ENCODE data around the gene HKDC1.

Gene HKDC1

DNA sequence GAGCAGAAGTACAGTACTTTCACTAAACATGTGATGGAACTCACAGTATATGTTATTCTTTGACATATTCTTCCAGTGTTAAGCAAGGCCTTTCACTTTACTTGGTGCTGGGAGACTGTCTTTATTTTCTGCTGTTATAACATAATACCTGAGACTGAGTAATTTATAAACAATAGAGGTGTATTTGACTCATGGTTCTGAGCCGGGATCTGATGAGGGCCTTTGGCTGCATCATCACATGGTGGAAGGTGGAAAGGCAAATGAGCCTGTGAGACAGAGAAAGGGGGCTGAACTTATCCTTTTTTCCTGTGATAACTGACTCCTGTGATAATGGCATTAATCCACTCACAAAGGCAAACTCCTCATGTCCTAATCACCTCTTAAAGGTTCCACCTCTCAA, 38.7 kb upstream of the HKDC1 start:
- no peak overlapping the region for H3K27ac ChIP-seq
- TF ChIP-seq ZFX (IDR thresholded peaks at IDR 0.05; ENCODE audit: borderline replicate concordance) (no peak), CTCF (IDR thresholded peaks at IDR 0.05) (no peak)

GRCh38 chr10:69182005-69182404, 38.1 kb upstream of the HKDC1 start:
- no peak overlapping the region for H3K27ac ChIP-seq
- TF ChIP-seq ZFX (IDR thresholded peaks at IDR 0.05; ENCODE audit: borderline replicate concordance) (no peak), CTCF (IDR thresholded peaks at IDR 0.05) (no peak)

DNA sequence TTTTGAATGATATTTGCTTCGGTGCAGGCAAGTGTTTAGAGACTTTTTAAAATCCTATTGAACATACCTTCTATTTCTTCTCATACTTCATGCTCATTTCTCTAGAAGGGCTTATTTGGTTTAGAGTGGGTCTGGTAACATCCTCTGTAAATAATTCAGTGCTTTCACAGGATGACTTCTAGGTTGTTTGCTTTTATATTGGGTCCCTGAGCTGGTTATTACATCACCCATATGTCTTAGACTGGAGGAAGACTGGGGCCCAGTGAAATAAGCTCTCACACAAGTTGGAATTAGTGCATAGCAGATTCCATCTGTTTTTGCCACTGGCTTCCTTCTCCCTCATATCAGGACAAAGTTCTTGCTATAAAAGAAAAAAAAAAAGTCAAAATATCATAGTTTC, 33.6 kb upstream of the HKDC1 start:
- H3K27ac ChIP-seq, result no peak overlapping the region
- TF ChIP-seq ZFX (IDR thresholded peaks at IDR 0.05; ENCODE audit: borderline replicate concordance) (no peak), CTCF (IDR thresholded peaks at IDR 0.05) (no peak)

DNA sequence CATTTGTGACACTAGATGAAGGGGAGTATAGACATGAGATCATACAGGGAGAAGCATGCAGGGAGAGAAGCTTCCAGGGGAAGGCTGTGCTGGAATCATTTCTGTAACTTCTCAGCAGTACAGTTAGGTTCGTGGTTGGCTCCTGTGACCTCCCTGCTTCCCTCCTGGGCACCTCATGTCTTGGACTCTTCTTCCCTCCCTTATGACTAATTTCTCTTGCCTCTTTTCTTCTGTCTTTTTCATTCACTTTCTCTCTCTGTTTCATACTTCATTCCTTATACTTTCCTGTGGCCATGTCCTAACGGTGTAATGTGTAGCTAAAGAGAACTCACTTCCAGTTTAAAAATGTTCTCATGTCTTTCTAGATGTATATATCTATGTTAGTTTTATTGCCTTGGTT, 19.1 kb upstream of the HKDC1 start:
- TF ChIP-seq CTCF (IDR thresholded peaks at IDR 0.05) (no peak), ZFX (IDR thresholded peaks at IDR 0.05; ENCODE audit: borderline replicate concordance) (no peak)
- no peak overlapping the region for H3K27ac ChIP-seq

GRCh38 chr10:69202332-69202731, 17.8 kb upstream of the HKDC1 start:
- TF ChIP-seq ZFX (IDR thresholded peaks at IDR 0.05; ENCODE audit: borderline replicate concordance) (no peak), CTCF (IDR thresholded peaks at IDR 0.05) (no peak)
- H3K27ac ChIP-seq, result no peak overlapping the region

DNA sequence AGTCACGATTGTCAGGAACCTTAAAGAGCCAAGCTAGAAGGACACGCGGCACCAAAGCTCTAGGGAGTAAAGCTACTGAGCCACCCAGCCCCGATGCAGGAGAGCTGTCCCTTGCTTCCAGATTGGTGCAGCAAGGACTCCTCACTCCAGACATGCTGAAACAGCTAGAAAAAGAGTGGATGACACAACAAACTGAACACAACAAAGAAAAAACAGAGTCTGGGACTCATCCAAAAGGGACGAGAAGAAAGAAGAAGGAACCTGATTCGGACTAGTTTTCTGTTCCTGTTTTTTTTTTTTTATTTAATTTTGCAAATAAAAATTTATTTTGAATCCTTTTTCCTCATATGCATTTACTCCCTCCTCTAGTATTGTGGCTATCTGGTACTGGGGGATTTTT, 11.4 kb upstream of the HKDC1 start:
- TF ChIP-seq ZFX (IDR thresholded peaks at IDR 0.05; ENCODE audit: borderline replicate concordance), result no peak
- no peak for TF ChIP-seq CTCF (IDR thresholded peaks at IDR 0.05)
- H3K27ac ChIP-seq, result no peak overlapping the region

DNA sequence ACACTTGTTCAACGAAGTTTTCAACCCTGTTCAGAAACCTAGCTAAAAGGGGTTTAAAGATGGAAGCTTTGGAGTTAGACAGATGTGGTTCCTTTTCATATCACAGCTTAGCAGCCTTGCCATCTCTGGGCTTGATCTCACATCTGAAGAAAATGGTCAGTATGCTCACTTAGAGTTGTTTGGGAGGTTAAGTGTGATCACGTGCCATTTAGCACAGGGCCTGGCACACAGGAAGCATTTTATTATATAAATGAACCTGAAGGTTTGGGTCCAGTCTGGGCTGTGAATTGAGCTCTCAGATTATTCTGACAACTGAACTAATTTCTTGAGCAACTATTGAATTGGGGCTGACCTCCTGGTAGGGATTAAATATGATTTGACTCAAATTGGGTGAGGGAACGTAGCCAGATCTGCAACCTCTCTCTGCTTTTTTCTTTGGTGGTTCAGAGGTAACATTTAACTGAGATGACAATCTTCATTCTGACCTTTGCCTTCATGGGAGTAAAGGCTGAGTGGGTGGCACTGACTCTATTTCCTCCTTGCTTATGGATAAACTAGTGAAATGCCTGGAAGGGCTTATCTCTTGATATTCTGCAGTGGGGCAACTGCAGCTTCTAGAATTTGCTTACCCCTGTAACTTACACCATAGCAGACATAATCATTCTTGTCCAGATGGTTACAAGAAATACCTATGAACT, 10.2 kb upstream of the HKDC1 start:
- H3K27ac ChIP-seq, result no peak overlapping the region
- TF ChIP-seq ZFX (IDR thresholded peaks at IDR 0.05; ENCODE audit: borderline replicate concordance), result no peak
- TF ChIP-seq CTCF (IDR thresholded peaks at IDR 0.05), result no peak
